Parathyroid adenoma (tissue), 2 donors: ENCODE data around the gene C1orf116.

Experiments
- H2AFZ ChIP-seq: fragments of 300-600 bp; sonication (generic); one replicate; pipeline ENCODE4 v1.7.0; 2017; ENCODE audit warnings: antibody characterized with exemption, mild to moderate bottlenecking
- H3K27ac ChIP-seq: fragments of 300-600 bp; sonication (generic); one replicate; pipeline ENCODE4 v1.7.0; 2017
- H3K27me3 ChIP-seq: fragments of 300-600 bp; sonication (generic); one replicate; pipeline ENCODE4 v1.7.0; 2017; ENCODE audit warnings: low read length; ENCODE audit not compliant: control insufficient read depth, insufficient read depth
- H3K36me3 ChIP-seq: fragments of 300-600 bp; sonication (generic); one replicate; pipeline ENCODE4 v1.7.0; 2017; ENCODE audit warnings: low read length; ENCODE audit not compliant: control insufficient read depth, insufficient read depth
- H3K4me1 ChIP-seq: fragments of 300-600 bp; sonication (generic); one replicate; pipeline ENCODE4 v1.7.0; 2017; ENCODE audit warnings: control low read depth
- H3K4me2 ChIP-seq: fragments of 300-600 bp; sonication (generic); one replicate; pipeline ENCODE4 v1.7.0; 2017; ENCODE audit warnings: low read length
- H3K4me3 ChIP-seq: fragments of 300-600 bp; sonication (generic); one replicate; pipeline ENCODE4 v1.7.0; 2017; ENCODE audit warnings: low read depth, low read length
- H3K79me2 ChIP-seq: fragments of 300-600 bp; sonication (generic); one replicate; pipeline ENCODE4 v1.7.0; 2017; ENCODE audit warnings: control low read depth
- H3K9ac ChIP-seq: fragments of 300-600 bp; sonication (generic); one replicate; pipeline ENCODE4 v1.7.0; 2017; ENCODE audit warnings: mild to moderate bottlenecking
- H3K9me3 ChIP-seq: fragments of 300-600 bp; sonication (generic); one replicate; pipeline ENCODE4 v1.7.0; 2017; ENCODE audit warnings: low read length; ENCODE audit not compliant: control insufficient read depth
- CTCF ChIP-seq: fragments of 300-600 bp; sonication (generic); IDR thresholded peaks from one replicate; pipeline ENCODE4 v1.7.0; 2017; ENCODE audit warnings: antibody characterized with exemption, mild to moderate bottlenecking
- donor health status: primary hyperparathyroidism.

The C1orf116 gene

DNA sequence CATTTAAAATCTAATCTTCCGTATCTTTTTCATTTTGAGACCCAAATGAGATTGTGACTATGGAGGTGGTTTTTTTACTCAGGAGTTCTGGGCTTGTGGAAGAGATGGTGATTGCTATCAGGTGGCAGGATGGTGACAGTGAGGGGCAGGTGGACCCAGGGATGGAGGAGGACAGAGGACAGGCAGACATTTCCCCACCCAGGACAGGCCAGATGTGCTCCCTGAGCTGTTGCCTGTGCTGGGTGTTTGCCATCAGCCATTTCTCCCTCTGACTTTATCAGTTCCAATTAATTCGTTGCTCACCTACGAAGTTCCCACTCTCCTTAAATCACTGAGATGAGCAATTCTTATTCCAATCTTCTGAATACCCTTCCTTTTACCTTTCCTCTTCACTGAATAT lies 26.5 kb downstream of the C1orf116 start:
- no peaks in the 10 kb centered on the region for H3K4me1 ChIP-seq
- no peak overlapping the region for H2AFZ ChIP-seq
- H3K9me3 ChIP-seq = no peaks in the 10 kb centered on the region
- H3K27me3 ChIP-seq = no peaks in the 10 kb centered on the region
- no peak overlapping the region for H3K27ac ChIP-seq
- no peaks in the 10 kb centered on the region for H3K79me2 ChIP-seq
- H3K36me3 ChIP-seq = no peaks in the 10 kb centered on the region
- no peak overlapping the region for H3K9ac ChIP-seq
- H3K4me2 ChIP-seq = no peak overlapping the region
- H3K4me3 ChIP-seq = no peak overlapping the region
- TF ChIP-seq CTCF = no peak

GRCh38 chr1:207004931-207005830 lies 27.4 kb downstream of the C1orf116 start:
- H3K9ac ChIP-seq = no peak overlapping the region
- TF ChIP-seq CTCF = peak; percentile 37
- no peak overlapping the region for H2AFZ ChIP-seq
- H3K36me3 ChIP-seq = no peaks in the 10 kb centered on the region
- H3K9me3 ChIP-seq = no peaks in the 10 kb centered on the region
- no peak overlapping the region for H3K4me2 ChIP-seq
- no peaks in the 10 kb centered on the region for H3K27me3 ChIP-seq
- no peak overlapping the region for H3K27ac ChIP-seq
- H3K4me1 ChIP-seq = no peaks in the 10 kb centered on the region
- H3K79me2 ChIP-seq = no peaks in the 10 kb centered on the region
- H3K4me3 ChIP-seq = no peak overlapping the region

DNA sequence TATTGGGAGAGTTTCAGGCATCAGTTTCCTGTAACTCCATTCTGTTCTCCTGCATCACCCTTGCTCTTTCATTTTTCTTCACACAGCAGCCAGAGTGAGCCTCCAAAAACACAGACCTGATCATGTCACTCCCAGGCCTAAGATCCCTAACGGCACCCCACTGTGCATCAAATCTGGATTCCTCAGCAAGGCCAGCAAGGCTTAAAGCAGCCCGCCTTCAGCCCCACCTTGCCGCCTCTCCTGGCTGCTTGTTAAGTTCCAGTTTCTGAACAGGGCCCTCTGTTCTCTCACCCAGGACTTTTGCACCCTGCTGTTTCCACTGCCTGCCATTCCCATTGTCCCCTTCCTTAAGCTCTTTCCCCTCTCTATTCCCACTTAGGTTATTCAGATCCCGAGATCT lies 29.3 kb downstream of the C1orf116 start:
- Histone ChIP-seq H3K27me3 (no peaks in the 10 kb centered on the region), H3K4me2 (no peak overlapping the region), H3K9ac (no peak overlapping the region), H3K4me3 (no peak overlapping the region), H3K27ac (no peak overlapping the region), H2AFZ (no peak overlapping the region), H3K4me1 (no peaks in the 10 kb centered on the region), H3K79me2 (no peaks in the 10 kb centered on the region), H3K36me3 (no peaks in the 10 kb centered on the region), H3K9me3 (no peaks in the 10 kb centered on the region)
- no peak for TF ChIP-seq CTCF

DNA sequence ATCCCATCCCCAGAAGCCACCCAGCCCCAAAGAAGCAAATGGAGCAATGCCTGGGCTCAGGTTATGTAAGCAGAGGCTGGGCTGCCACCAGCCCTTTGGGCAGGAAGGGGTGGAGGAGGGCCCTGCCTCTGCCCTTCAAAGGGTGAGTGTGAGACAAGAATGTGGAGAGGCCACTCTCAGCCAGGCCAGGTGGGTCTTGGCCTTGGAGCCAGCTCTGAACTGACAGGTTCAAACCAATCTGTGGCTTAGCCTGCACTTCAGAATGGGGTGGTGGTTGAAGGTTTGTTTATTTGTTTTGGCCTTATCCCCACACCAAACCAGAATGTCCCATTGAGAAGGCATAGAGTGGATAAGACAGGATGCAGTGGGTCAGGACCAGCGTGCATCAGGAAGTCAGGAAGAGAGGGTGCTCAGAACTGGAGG lies 29.8 kb downstream of the C1orf116 start:
- no peak overlapping the region for H3K4me2 ChIP-seq
- H3K4me1 ChIP-seq = no peaks in the 10 kb centered on the region
- no peaks in the 10 kb centered on the region for H3K36me3 ChIP-seq
- H3K27me3 ChIP-seq = no peaks in the 10 kb centered on the region
- H2AFZ ChIP-seq = no peak overlapping the region
- no peak for TF ChIP-seq CTCF
- H3K79me2 ChIP-seq = no peaks in the 10 kb centered on the region
- no peak overlapping the region for H3K4me3 ChIP-seq
- H3K27ac ChIP-seq = no peak overlapping the region
- no peaks in the 10 kb centered on the region for H3K9me3 ChIP-seq
- no peak overlapping the region for H3K9ac ChIP-seq
